ENCODE results near the gene STON1. TPM values are rescaled to one million over a fixed set of nuclear protein-coding genes. Genes with fewer than 3 reads are reported as not detected.

The STON1 gene
- total and polyA plus RNA-seq, 2 donors, result 1.8 to 2.9 TPM

DNA sequence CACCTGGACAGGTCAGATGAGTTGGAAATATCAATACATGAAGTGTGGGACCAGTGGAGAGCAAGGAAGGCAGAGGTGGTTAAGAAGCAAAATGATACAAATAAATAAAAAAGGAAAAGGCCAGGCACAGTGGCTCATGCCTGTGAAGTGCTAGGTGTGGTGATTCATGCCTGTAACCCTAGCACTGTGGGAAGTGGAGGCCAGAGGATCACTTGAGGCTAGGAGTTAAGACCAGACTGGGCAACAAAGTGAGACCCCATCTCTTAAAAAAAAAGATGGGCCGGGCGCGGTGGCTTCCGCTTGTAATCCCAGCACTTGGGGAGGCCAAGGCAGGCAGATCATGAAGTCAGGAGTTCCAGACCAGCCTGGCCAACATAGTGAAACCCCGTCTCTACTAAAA lies 2.9 kb downstream of the STON1 start:
- DNase-seq (ENCODE audit: low read depth in 6 of 9, low spot score in 9 of 9), result no peak
- no peak overlapping the region for H3K27ac ChIP-seq (ENCODE audit: low read depth in 1 of 2, low read length in 1 of 2)
- over 99% methylated on average over 5 of the region's 5 CpGs for WGBS
- peaks cover 0 to 19% of the 10 kb centered on the region in 2 donors for H3K27me3 ChIP-seq (ENCODE audit: control insufficient read depth in 2 of 2, insufficient read depth in 1 of 2, low read length in 1 of 2)
- H3K36me3 ChIP-seq (ENCODE audit: control insufficient read depth in 2 of 2, insufficient read depth in 2 of 2, low read length in 1 of 2), result no peaks in the 10 kb centered on the region
- no peaks in the 10 kb centered on the region for H3K9me3 ChIP-seq (ENCODE audit: control insufficient read depth in 2 of 2, insufficient read depth in 1 of 2, low read length in 1 of 2)
- H3K4me1 ChIP-seq (ENCODE audit: control insufficient read depth in 2 of 2, insufficient read depth in 2 of 2, low read length in 2 of 2), result peaks cover 0 to 16% of the 10 kb centered on the region in 2 donors
- H3K4me3 ChIP-seq (ENCODE audit: low read length in 2 of 2), result no peak overlapping the region

DNA sequence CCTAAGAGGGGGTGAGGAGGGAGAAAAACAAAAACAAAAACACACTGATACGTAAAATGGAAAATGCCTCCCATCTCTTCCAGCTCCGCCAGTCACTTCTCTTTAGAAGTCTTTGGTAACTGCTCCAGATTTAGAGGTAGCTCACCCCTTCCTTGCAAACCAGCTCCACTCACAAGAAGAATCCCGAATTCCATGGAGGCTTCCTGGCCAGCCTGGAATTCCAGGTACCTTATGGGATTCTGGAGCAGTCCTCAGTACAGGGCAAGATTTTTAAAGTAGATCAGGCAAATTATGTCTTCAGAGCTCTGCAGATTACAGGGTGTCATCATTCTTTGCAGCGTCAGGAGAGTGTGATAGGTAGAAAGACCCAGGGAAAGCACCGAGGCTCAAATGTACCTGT lies 4.8 kb downstream of the STON1 start:
- H3K4me3 ChIP-seq (ENCODE audit: low read length in 2 of 2), result no peak overlapping the region
- 96% methylated on average over 5 of the region's 5 CpGs for WGBS
- no peaks in the 10 kb centered on the region for H3K36me3 ChIP-seq (ENCODE audit: control insufficient read depth in 2 of 2, insufficient read depth in 2 of 2, low read length in 1 of 2)
- H3K27me3 ChIP-seq (ENCODE audit: control insufficient read depth in 2 of 2, insufficient read depth in 1 of 2, low read length in 1 of 2), result peaks cover 0 to 16% of the 10 kb centered on the region in 2 donors
- H3K9me3 ChIP-seq (ENCODE audit: control insufficient read depth in 2 of 2, insufficient read depth in 1 of 2, low read length in 1 of 2), result no peaks in the 10 kb centered on the region
- no peak for DNase-seq (ENCODE audit: low read depth in 6 of 9, low spot score in 9 of 9)
- peaks cover 0 to 10% of the 10 kb centered on the region in 2 donors for H3K4me1 ChIP-seq (ENCODE audit: control insufficient read depth in 2 of 2, insufficient read depth in 2 of 2, low read length in 2 of 2)
- H3K27ac ChIP-seq (ENCODE audit: low read depth in 1 of 2, low read length in 1 of 2), result no peak overlapping the region

DNA sequence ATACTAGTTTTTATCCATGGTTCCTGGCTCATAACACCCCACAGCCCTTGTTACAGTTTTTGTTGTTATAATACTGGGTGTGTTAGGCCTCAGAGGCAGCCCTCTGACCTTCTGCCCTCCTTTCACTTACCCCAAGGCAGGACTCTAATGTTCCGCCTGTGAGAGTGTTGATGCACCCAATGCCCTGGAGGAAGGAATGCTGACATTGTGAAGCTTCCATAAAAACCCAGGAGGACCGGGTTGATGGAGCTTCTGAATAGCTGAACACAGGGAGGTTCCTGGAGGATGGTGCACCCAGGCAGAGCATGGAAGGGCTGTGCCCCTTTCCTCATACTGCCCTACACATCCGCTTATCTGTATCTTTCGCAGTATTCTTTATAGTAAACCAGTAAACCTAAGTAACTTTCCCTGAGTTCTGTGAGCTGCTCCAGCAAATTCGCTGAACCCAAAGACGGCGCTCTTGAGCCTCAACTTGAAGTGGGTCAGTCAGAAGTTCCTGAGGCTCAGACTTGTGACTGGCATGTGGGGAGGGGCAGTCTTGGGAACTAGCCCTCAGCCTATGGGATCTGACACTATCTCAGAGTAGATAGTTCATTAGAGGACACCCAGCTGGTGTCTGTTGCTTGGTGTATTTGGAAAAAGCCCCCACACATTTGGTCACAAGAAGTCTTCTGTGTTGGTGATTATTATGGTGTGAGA lies 10.4 kb downstream of the STON1 start:
- no peak overlapping the region for H3K27ac ChIP-seq (ENCODE audit: low read depth in 1 of 2, low read length in 1 of 2)
- H3K36me3 ChIP-seq (ENCODE audit: control insufficient read depth in 2 of 2, insufficient read depth in 2 of 2, low read length in 1 of 2), result no peaks in the 10 kb centered on the region
- 97% methylated on average over 7 of the region's 7 CpGs for WGBS
- H3K4me1 ChIP-seq (ENCODE audit: control insufficient read depth in 2 of 2, insufficient read depth in 2 of 2, low read length in 2 of 2), result no peaks in the 10 kb centered on the region
- no peaks in the 10 kb centered on the region for H3K9me3 ChIP-seq (ENCODE audit: control insufficient read depth in 2 of 2, insufficient read depth in 1 of 2, low read length in 1 of 2)
- no peak for DNase-seq (ENCODE audit: low read depth in 6 of 9, low spot score in 9 of 9)
- H3K27me3 ChIP-seq (ENCODE audit: control insufficient read depth in 2 of 2, insufficient read depth in 1 of 2, low read length in 1 of 2), result no peaks in the 10 kb centered on the region
- H3K4me3 ChIP-seq (ENCODE audit: low read length in 2 of 2), result no peak overlapping the region

DNA sequence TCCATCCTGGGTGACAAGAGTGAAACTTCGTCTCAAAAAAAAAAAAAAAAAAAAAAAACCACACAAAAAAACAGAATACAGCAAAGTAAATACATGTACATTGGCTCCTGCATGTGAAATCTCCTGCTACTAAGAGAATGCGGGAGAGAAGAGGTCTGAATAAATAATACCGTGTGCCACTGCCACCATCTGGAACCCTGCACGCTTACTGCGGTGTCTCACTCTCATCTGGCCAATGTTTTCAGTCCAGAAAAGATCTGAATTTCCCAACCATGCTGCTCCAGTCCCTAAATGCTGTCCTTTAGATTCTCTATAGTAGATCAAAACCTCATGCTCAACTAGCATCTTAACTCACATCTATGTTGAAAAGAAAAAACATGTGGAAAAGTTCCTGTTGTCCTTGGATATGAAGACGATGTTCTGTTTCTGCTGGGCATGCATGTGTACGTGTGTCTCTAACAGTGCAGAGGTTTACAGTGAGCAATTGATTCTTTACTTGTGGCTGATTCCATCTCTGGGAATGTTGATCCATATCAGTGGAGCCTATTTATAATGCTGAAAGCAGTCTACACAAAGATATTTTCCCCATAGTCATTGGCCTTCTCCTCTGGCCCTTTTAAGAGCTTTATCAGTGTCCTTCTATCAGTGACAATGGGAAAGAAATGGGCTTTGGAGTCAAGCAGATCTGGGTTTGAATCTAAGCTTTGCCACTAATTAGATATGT lies 11.9 kb downstream of the STON1 start:
- Histone ChIP-seq H3K36me3 (ENCODE audit: control insufficient read depth in 2 of 2, insufficient read depth in 2 of 2, low read length in 1 of 2) (no peaks in the 10 kb centered on the region), H3K4me3 (ENCODE audit: low read length in 2 of 2) (no peak overlapping the region), H3K27ac (ENCODE audit: low read depth in 1 of 2, low read length in 1 of 2) (no peak overlapping the region), H3K4me1 (ENCODE audit: control insufficient read depth in 2 of 2, insufficient read depth in 2 of 2, low read length in 2 of 2) (no peaks in the 10 kb centered on the region), H3K27me3 (ENCODE audit: control insufficient read depth in 2 of 2, insufficient read depth in 1 of 2, low read length in 1 of 2) (no peaks in the 10 kb centered on the region), H3K9me3 (ENCODE audit: control insufficient read depth in 2 of 2, insufficient read depth in 1 of 2, low read length in 1 of 2) (no peaks in the 10 kb centered on the region)
- no peak for DNase-seq (ENCODE audit: low read depth in 6 of 9, low spot score in 9 of 9)
- 97% methylated on average over 7 of the region's 7 CpGs for WGBS

DNA sequence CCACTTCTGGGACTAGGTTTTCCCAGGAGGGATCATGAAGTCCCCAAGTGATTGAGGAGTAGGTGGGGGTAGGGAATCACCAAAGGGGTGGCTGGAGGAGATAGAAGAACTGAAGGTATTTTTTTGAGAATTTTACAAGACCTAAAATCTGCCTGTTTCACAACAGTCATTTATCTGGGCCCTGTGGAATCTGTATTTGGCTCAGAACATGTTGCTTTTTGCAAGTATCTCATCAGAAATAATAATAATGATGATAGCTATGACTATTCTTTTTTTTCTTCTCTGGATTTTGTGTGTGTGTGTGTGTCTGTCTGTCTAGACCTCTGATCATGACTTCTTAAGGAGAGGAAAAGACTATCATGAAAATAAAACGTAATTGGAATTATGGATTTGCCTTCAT lies 13.9 kb downstream of the STON1 start:
- WGBS, result 93% methylated on average over 1 of the region's 1 CpG
- H3K4me1 ChIP-seq (ENCODE audit: control insufficient read depth in 2 of 2, insufficient read depth in 2 of 2, low read length in 2 of 2), result no peaks in the 10 kb centered on the region

DNA sequence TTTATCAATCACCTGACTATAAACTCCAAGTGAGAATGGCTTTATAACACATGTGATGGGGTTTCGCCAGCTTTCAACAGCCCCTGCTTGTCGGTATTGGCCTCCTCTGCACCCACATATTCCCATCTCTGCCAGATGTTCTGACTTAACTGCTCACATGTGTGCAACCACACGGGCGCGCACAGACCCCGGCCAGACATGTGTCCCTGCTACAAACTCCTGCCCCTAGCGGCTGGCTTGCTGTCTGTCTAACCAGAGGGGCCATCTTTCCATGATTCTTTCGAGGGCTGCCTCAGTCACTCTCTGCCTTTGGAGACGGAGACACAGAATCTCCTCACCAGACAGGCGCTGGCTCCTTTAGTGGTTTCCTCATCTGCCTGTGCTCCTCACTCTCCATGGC lies 15.3 kb downstream of the STON1 start:
- H3K27ac ChIP-seq (ENCODE audit: low read depth in 1 of 2, low read length in 1 of 2), result no peak overlapping the region
- H3K4me1 ChIP-seq (ENCODE audit: control insufficient read depth in 2 of 2, insufficient read depth in 2 of 2, low read length in 2 of 2), result no peaks in the 10 kb centered on the region
- H3K27me3 ChIP-seq (ENCODE audit: control insufficient read depth in 2 of 2, insufficient read depth in 1 of 2, low read length in 1 of 2), result no peaks in the 10 kb centered on the region
- WGBS, result 97% methylated on average over 10 of the region's 10 CpGs
- no peak overlapping the region for H3K4me3 ChIP-seq (ENCODE audit: low read length in 2 of 2)
- no peaks in the 10 kb centered on the region for H3K36me3 ChIP-seq (ENCODE audit: control insufficient read depth in 2 of 2, insufficient read depth in 2 of 2, low read length in 1 of 2)
- no peaks in the 10 kb centered on the region for H3K9me3 ChIP-seq (ENCODE audit: control insufficient read depth in 2 of 2, insufficient read depth in 1 of 2, low read length in 1 of 2)
- no peak for DNase-seq (ENCODE audit: low read depth in 6 of 9, low spot score in 9 of 9)

More for the DNA sequence above, 13.9 kb downstream of the STON1 start:
- Histone ChIP-seq H3K27me3 (ENCODE audit: control insufficient read depth in 2 of 2, insufficient read depth in 1 of 2, low read length in 1 of 2) (no peaks in the 10 kb centered on the region), H3K36me3 (ENCODE audit: control insufficient read depth in 2 of 2, insufficient read depth in 2 of 2, low read length in 1 of 2) (no peaks in the 10 kb centered on the region), H3K9me3 (ENCODE audit: control insufficient read depth in 2 of 2, insufficient read depth in 1 of 2, low read length in 1 of 2) (no peaks in the 10 kb centered on the region), H3K27ac (ENCODE audit: low read depth in 1 of 2, low read length in 1 of 2) (no peak overlapping the region), H3K4me3 (ENCODE audit: low read length in 2 of 2) (no peak overlapping the region)
- DNase-seq (ENCODE audit: low read depth in 6 of 9, low spot score in 9 of 9), result no peak

DNA sequence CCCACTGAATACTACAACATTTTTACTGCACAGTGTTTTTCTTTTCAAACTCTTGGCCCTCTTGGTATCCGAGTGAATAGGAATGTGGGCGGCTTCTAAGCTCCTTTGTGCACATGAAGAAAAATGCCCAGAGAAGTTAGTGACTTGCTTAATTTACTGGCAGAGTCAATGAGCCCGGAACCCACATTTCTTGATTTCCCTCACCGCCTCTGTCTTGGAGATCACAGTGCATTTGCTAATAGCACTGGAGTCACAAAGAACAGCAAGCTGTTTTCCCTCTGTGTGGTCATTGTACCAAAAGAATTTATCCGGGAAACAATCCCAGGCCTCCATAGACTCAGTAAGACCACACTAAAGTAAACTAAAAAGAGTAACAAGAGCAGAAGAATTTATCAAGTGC lies 18.9 kb downstream of the STON1 start:
- Histone ChIP-seq H3K36me3 (ENCODE audit: control insufficient read depth in 2 of 2, insufficient read depth in 2 of 2, low read length in 1 of 2) (no peaks in the 10 kb centered on the region), H3K9me3 (ENCODE audit: control insufficient read depth in 2 of 2, insufficient read depth in 1 of 2, low read length in 1 of 2) (no peaks in the 10 kb centered on the region), H3K27me3 (ENCODE audit: control insufficient read depth in 2 of 2, insufficient read depth in 1 of 2, low read length in 1 of 2) (no peaks in the 10 kb centered on the region), H3K4me3 (ENCODE audit: low read length in 2 of 2) (no peak overlapping the region), H3K4me1 (ENCODE audit: control insufficient read depth in 2 of 2, insufficient read depth in 2 of 2, low read length in 2 of 2) (no peaks in the 10 kb centered on the region), H3K27ac (ENCODE audit: low read depth in 1 of 2, low read length in 1 of 2) (no peak overlapping the region)
- WGBS, result 95% methylated on average over 5 of the region's 5 CpGs
- no peak for DNase-seq (ENCODE audit: low read depth in 6 of 9, low spot score in 9 of 9)

DNA sequence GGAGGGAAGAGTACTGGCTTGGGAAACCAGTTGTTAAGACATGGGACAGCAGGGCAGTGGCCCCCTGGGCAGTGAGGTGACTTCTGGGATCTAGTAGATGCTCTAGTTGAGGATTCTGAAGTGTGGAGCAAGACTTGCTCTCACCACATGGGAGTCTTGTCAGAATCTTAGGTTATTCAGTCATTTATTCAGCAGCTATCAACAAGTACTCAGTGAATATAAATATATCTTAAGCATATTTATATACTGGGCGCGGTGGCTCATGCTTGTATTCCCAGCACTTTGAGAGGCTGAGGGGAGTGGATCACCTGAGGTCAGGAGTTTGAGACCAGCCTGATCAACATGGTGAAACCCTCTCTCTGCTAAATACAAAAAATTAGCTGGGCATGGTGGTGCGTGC lies 20.0 kb downstream of the STON1 start:
- Histone ChIP-seq H3K4me1 (ENCODE audit: control insufficient read depth in 2 of 2, insufficient read depth in 2 of 2, low read length in 2 of 2) (no peaks in the 10 kb centered on the region), H3K27ac (ENCODE audit: low read depth in 1 of 2, low read length in 1 of 2) (no peak overlapping the region), H3K27me3 (ENCODE audit: control insufficient read depth in 2 of 2, insufficient read depth in 1 of 2, low read length in 1 of 2) (no peaks in the 10 kb centered on the region), H3K9me3 (ENCODE audit: control insufficient read depth in 2 of 2, insufficient read depth in 1 of 2, low read length in 1 of 2) (no peaks in the 10 kb centered on the region), H3K4me3 (ENCODE audit: low read length in 2 of 2) (no peak overlapping the region), H3K36me3 (ENCODE audit: control insufficient read depth in 2 of 2, insufficient read depth in 2 of 2, low read length in 1 of 2) (no peaks in the 10 kb centered on the region)
- over 99% methylated on average over 3 of the region's 3 CpGs for WGBS
- DNase-seq (ENCODE audit: low read depth in 6 of 9, low spot score in 9 of 9), result no peak

DNA sequence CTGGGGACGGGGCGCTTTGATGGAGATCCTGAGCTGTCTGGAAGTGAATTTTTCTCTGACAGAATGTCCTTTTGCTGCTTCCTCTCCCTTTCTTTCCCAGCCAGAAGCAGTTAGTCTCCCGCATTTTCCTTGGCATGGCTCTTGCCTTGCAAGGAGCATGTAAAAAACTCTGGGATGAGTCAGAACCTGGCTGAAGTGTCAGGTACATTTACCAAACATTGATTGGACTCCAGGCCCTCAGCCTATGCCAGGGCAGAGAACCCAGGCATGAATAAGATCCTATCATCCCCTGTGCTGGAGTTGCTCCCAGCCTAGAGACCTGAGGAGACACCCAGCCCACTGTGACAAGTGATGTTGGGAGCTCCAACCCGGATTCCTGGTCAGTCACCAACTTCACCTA lies 21.6 kb downstream of the STON1 start:
- Histone ChIP-seq H3K27ac (ENCODE audit: low read depth in 1 of 2, low read length in 1 of 2) (no peak overlapping the region), H3K27me3 (ENCODE audit: control insufficient read depth in 2 of 2, insufficient read depth in 1 of 2, low read length in 1 of 2) (no peaks in the 10 kb centered on the region), H3K4me3 (ENCODE audit: low read length in 2 of 2) (no peak overlapping the region), H3K9me3 (ENCODE audit: control insufficient read depth in 2 of 2, insufficient read depth in 1 of 2, low read length in 1 of 2) (no peaks in the 10 kb centered on the region), H3K4me1 (ENCODE audit: control insufficient read depth in 2 of 2, insufficient read depth in 2 of 2, low read length in 2 of 2) (no peaks in the 10 kb centered on the region), H3K36me3 (ENCODE audit: control insufficient read depth in 2 of 2, insufficient read depth in 2 of 2, low read length in 1 of 2) (no peaks in the 10 kb centered on the region)
- WGBS, result 94% methylated on average over 4 of the region's 4 CpGs
- no peak for DNase-seq (ENCODE audit: low read depth in 6 of 9, low spot score in 9 of 9)
